HCT116 (cell line): ENCODE measurements around the gene NDST3. TPM values are rescaled to one million over a fixed set of nuclear protein-coding genes. Genes with fewer than 3 reads are reported as not detected.

ENCODE experiments used
- ATAC-seq: fragments of 200-7000 bp; cut with Tn5 transposase; 2 replicates; pipeline ENCODE4 v1.9.1; 2020; ENCODE audit warnings: mild to moderate bottlenecking, moderate library complexity
- BruUV-seq: library from RNA; stranded (reverse); fragments of 400-500 nt; replicated peaks from 2 replicates; lab custom pipeline; 2021; lab: Mats Ljungman, UMichigan
- CTCF ChIA-PET: fragments of 300-600 bp; sonication (Branson Sonifier 250); formaldehyde crosslinking; loops from one replicate; lab custom pipeline; 2021; ENCODE audit warnings: antibody characterized with exemption; lab: Charles Lee
- POLR2A ChIA-PET: fragments of 300-600, 350-600 bp; sonication (Branson Sonifier 250); formaldehyde crosslinking; loops from one replicate; lab custom pipeline; 2021; ENCODE audit warnings: antibody characterized with exemption; lab: Charles Lee
- RAD21 ChIA-PET, 2 experiments: fragments of 300-600 bp; sonication (Branson Sonifier 250); formaldehyde crosslinking; loops; one replicate each; lab custom pipeline; 2023; ENCODE audit warnings: low total read pairs in 2 of 2; ENCODE audit not compliant: uncharacterized antibody in 2 of 2, unreplicated experiment in 2 of 2, low non-redundant PET in 1 of 2; lab: Charles Lee
- DNase-seq: peaks from one replicate; pipeline ENCODE4 v3.0.0-alpha.2; 2010; ENCODE audit warnings: low read depth, low spot score
- H2AFZ ChIP-seq: fragments of 200-600 bp; shearing (Covaris generic), sonication (generic); 2 replicates; pipeline ENCODE4 v1.6.1; 2017; ENCODE audit warnings: low read depth, mixed run types, mixed read lengths, antibody characterized with exemption, low read length; ENCODE audit not compliant: poor library complexity, severe bottlenecking
- H3K27ac ChIP-seq: 2 replicates; pipeline ENCODE4 v1.5.1; 2012; ENCODE audit warnings: low read depth, low read length
- H3K27me3 ChIP-seq: fragments of 200-600 bp; sonication (generic); 2 replicates; pipeline ENCODE4 v1.6.1; 2016; ENCODE audit warnings: mixed run types, low read length, mixed read lengths; ENCODE audit not compliant: insufficient read depth
- H3K36me3 ChIP-seq, 2 experiments: fragments of 200-500 bp in 1 of 2; fragments of 200-600 bp in 1 of 2; sonication (Bioruptor generic) in 1 of 2; sonication (generic) in 1 of 2; 2 replicates each; pipeline versions ENCODE4 v1.5.1 to v1.6.1; 2014 to 2016; ENCODE audit warnings: low read length in 2 of 2, inconsistent platforms in 1 of 2, mixed read lengths in 1 of 2, mixed run types in 1 of 2; ENCODE audit not compliant: insufficient read depth in 2 of 2, control insufficient read depth in 1 of 2
- H3K4me1 ChIP-seq, 2 experiments: fragments of 200-600 bp in 1 of 2; sonication (generic) in 1 of 2; 2 replicates each; pipeline versions ENCODE4 v1.5.1 to v1.6.1; 2012 to 2017; ENCODE audit warnings: low read length in 2 of 2, inconsistent platforms in 1 of 2, mild to moderate bottlenecking in 1 of 2, mixed read lengths in 1 of 2, mixed run types in 1 of 2, moderate library complexity in 1 of 2; ENCODE audit not compliant: insufficient read depth in 2 of 2, control insufficient read depth in 1 of 2
- H3K4me2 ChIP-seq: fragments of 200-600 bp; sonication (generic); 2 replicates; pipeline ENCODE4 v1.6.1; 2017; ENCODE audit warnings: mixed run types, low read length, mixed read lengths
- H3K4me3 ChIP-seq, 2 experiments: fragments of 200-600 bp in 1 of 2; sonication (generic) in 1 of 2; replicated peaks in 1 of 2; 2 replicates each; pipeline ENCODE4 v1.5.1; 2011 to 2016; ENCODE audit warnings: low read length in 2 of 2, control low read depth in 1 of 2, low read depth in 1 of 2, mild to moderate bottlenecking in 1 of 2, mixed read lengths in 1 of 2, mixed run types in 1 of 2
- H3K79me2 ChIP-seq: fragments of 200-600 bp; sonication (generic); 2 replicates; pipeline ENCODE4 v1.6.1; 2017; ENCODE audit warnings: mild to moderate bottlenecking, mixed run types, low read length, moderate library complexity, mixed read lengths; ENCODE audit not compliant: insufficient read depth
- H3K9ac ChIP-seq: fragments of 200-600 bp; sonication (generic); 2 replicates; pipeline ENCODE4 v1.6.1; 2016; ENCODE audit warnings: low read length, mixed read lengths
- H3K9me2 ChIP-seq: fragments of 200-600 bp; sonication (generic), shearing (Covaris generic); 2 replicates; pipeline ENCODE4 v1.6.1; 2017; ENCODE audit warnings: mixed run types, mild to moderate bottlenecking, moderate library complexity; ENCODE audit not compliant: insufficient read depth
- H3K9me3 ChIP-seq, 2 experiments: fragments of 200-500 bp in 1 of 2; fragments of 200-600 bp in 1 of 2; sonication (Bioruptor generic) in 1 of 2; sonication (generic) in 1 of 2; 2 replicates each; pipeline ENCODE4 v1.6.1; 2014 to 2017; ENCODE audit warnings: low read length in 2 of 2, mixed read lengths in 2 of 2, inconsistent platforms in 1 of 2, low read depth in 1 of 2, mild to moderate bottlenecking in 1 of 2, mixed run types in 1 of 2, moderate library complexity in 1 of 2; ENCODE audit not compliant: control insufficient read depth in 1 of 2, insufficient read depth in 1 of 2
- H4K20me1 ChIP-seq: fragments of 200-600 bp; sonication (generic), shearing (Covaris generic); 2 replicates; pipeline ENCODE4 v1.6.1; 2017; ENCODE audit warnings: mixed run types, mild to moderate bottlenecking, moderate library complexity; ENCODE audit not compliant: insufficient read depth
- ATF3 ChIP-seq: IDR thresholded peaks from 2 replicates; pipeline ENCODE4 v1.6.1; 2012
- CEBPB ChIP-seq: IDR thresholded peaks from 2 replicates; pipeline ENCODE4 v1.6.1; 2012; ENCODE audit warnings: low read depth
- CTCF ChIP-seq, 3 experiments: fragments of 200-600 bp in 1 of 3; sonication (generic) in 1 of 3; IDR thresholded peaks in 2 of 3; conservative IDR thresholded peaks in 1 of 3; 2 replicates each; pipeline ENCODE4 v1.5.1; 2012 to 2017; ENCODE audit warnings: low read depth in 2 of 3, low read length in 2 of 3, antibody characterized with exemption in 1 of 3, borderline replicate concordance in 1 of 3, control low read depth in 1 of 3, mild to moderate bottlenecking in 1 of 3, mixed read lengths in 1 of 3, mixed run types in 1 of 3, moderate library complexity in 1 of 3; ENCODE audit not compliant: insufficient read depth in 1 of 3
- ELF1 ChIP-seq: IDR thresholded peaks from 2 replicates; pipeline ENCODE4 v1.6.1; 2012; ENCODE audit warnings: low read depth, borderline replicate concordance
- FOSL1 ChIP-seq: IDR thresholded peaks from 2 replicates; pipeline ENCODE4 v1.6.1; 2012; ENCODE audit warnings: low read depth
- POLR2AphosphoS5 ChIP-seq: IDR thresholded peaks from 2 replicates; pipeline ENCODE4 v1.6.1; 2011; ENCODE audit warnings: mild to moderate bottlenecking, low read depth, low read length, moderate library complexity
- SP1 ChIP-seq: IDR thresholded peaks from 2 replicates; pipeline ENCODE4 v1.6.1; 2012; ENCODE audit warnings: low read depth
- TCF7L2 ChIP-seq: IDR thresholded peaks from 2 replicates; pipeline ENCODE4 v1.7.0; 2011; ENCODE audit warnings: borderline replicate concordance, inconsistent platforms; ENCODE audit not compliant: insufficient read depth, insufficient read length; ENCODE audit errors: extremely low read depth
- ZFX ChIP-seq: fragments of 450-650 bp; IDR thresholded peaks from 2 replicates; pipeline ENCODE4 v1.6.1; 2017
- ZNF274 ChIP-seq: fragments of 200-500 bp; sonication (Bioruptor generic); IDR thresholded peaks from 2 replicates; pipeline ENCODE4 v1.6.1; 2014; ENCODE audit warnings: mild to moderate bottlenecking, low read depth, low read length, inconsistent platforms
- intact Hi-C: fragments of 100-400 bp; cut with micrococcal nuclease; formaldehyde crosslinking; loops from 2 replicates; pipeline ENCODE4 v1.10.0; 2022
- total RNA-seq: library from RNA; stranded (reverse); gene quantifications from one replicate; pipeline ENCODE4 v1.2.1, GENCODE V29; 2021; ENCODE audit not compliant: unreplicated experiment
- TF ChIP-seq, protein P1 (sequence below): IDR thresholded peaks from 2 replicates; pipeline ENCODE4 v1.6.1; 2011; ENCODE audit warnings: mild to moderate bottlenecking, low read length, moderate library complexity; ENCODE audit not compliant: insufficient replicate concordance; ENCODE audit errors: extremely low read depth

Gene NDST3
- total RNA-seq, 1 experiment from 2014 or later, result not detected

- ATAC-seq (no peak), DNase-seq (no peak)
- Histone ChIP-seq H3K9me2 (no peaks in the 10 kb centered on the region), H3K9ac (no peak overlapping the region), H3K79me2 (no peaks in the 10 kb centered on the region), H3K4me1 (peaks cover 10 to 29% of the 10 kb centered on the region in 2 experiments; a peak in 3 of 4 replicates), H3K27ac (no peak overlapping the region), H2AFZ (peak overlapping the region; percentile 94), H3K36me3 (no peaks in the 10 kb centered on the region), H4K20me1 (no peaks in the 10 kb centered on the region), H3K27me3 (no peaks in the 10 kb centered on the region), H3K4me3 (no peak overlapping the region), H3K4me2 (peak overlapping the region; percentile 56), H3K9me3 (no peaks in the 10 kb centered on the region)
- no TSS peak for BruUV-seq
- TF ChIP-seq ELF1, result no peak
- TF ChIP-seq ZNF274, result no peak
- TF ChIP-seq FOSL1, result no peak
- TF ChIP-seq ATF3, result no peak
- no peak for TF ChIP-seq SP1
- TF ChIP-seq, protein P1, sequence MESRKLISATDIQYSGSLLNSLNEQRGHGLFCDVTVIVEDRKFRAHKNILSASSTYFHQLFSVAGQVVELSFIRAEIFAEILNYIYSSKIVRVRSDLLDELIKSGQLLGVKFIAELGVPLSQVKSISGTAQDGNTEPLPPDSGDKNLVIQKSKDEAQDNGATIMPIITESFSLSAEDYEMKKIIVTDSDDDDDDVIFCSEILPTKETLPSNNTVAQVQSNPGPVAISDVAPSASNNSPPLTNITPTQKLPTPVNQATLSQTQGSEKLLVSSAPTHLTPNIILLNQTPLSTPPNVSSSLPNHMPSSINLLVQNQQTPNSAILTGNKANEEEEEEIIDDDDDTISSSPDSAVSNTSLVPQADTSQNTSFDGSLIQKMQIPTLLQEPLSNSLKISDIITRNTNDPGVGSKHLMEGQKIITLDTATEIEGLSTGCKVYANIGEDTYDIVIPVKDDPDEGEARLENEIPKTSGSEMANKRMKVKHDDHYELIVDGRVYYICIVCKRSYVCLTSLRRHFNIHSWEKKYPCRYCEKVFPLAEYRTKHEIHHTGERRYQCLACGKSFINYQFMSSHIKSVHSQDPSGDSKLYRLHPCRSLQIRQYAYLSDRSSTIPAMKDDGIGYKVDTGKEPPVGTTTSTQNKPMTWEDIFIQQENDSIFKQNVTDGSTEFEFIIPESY, result no peak
- no peak for TF ChIP-seq TCF7L2
- no peak for TF ChIP-seq CTCF (IDR thresholded peaks at IDR 0.05 in 2 of 3, conservative IDR thresholded peaks at IDR 0.05 in 1 of 3; ENCODE audit: borderline replicate concordance in 1 of 3, insufficient read depth in 1 of 3, low read depth in 2 of 3, low read length in 2 of 3)
- no peak for TF ChIP-seq CEBPB
- TF ChIP-seq ZFX, result no peak
- no peak for TF ChIP-seq POLR2AphosphoS5
- ChIA-PET POLR2A (no interaction called here), CTCF (interaction anchor here (1.0 kb wide), 1 partner anchor 9 kb away, joined by 4 read pairs; no protein-coding TSS in a partner anchor), RAD21 (no interaction called here)
- intact Hi-C loops, result no loop called here
Observed at GRCh38 chr4:118085700-118086099, 51.4 kb downstream of the NDST3 start.
